Keratinocyte (primary cell): ENCODE data around the gene EPAS1. TPM values are rescaled to one million over a fixed set of nuclear protein-coding genes. Genes with fewer than 3 reads are reported as not detected.

Experiments
- DNase-seq: peaks from one replicate; pipeline ENCODE4 v3.0.0-alpha.2; 2011; ENCODE audit warnings: low read depth, missing footprints, low spot score
- FAIRE-seq: peaks from 2 replicates; lab custom pipeline; 2011; peaks lifted over from hg19 to GRCh38; lab: Jason Lieb, UNC
- H2AFZ ChIP-seq: 2 replicates; pipeline ENCODE4 v1.6.0; 2012; ENCODE audit warnings: low read length, control low read depth, inconsistent platforms; ENCODE audit not compliant: control insufficient read depth
- H3K27ac ChIP-seq: 2 replicates; pipeline ENCODE4 v1.5.1; 2011; ENCODE audit warnings: low read length; ENCODE audit not compliant: control insufficient read depth, insufficient read depth
- H3K27me3 ChIP-seq: 3 replicates; pipeline ENCODE4 v1.6.0; 2011; ENCODE audit warnings: low read length; ENCODE audit not compliant: control insufficient read depth, insufficient read depth; ENCODE audit errors: extremely low read depth
- H3K36me3 ChIP-seq, 2 experiments: 2 replicates in 1 of 2; 3 replicates in 1 of 2; pipeline ENCODE4 v1.5.1; 2011; ENCODE audit warnings: low read length in 2 of 2, mild to moderate bottlenecking in 1 of 2; ENCODE audit not compliant: control insufficient read depth in 2 of 2, insufficient read depth in 2 of 2; ENCODE audit errors: extremely low read depth in 1 of 2
- H3K4me1 ChIP-seq: 3 replicates; pipeline ENCODE4 v1.5.1; 2011; ENCODE audit warnings: low read length; ENCODE audit not compliant: control insufficient read depth, insufficient read depth; ENCODE audit errors: extremely low read depth
- H3K4me2 ChIP-seq: 3 replicates; pipeline ENCODE4 v1.6.0; 2011; ENCODE audit warnings: low read depth, low read length; ENCODE audit not compliant: control insufficient read depth, insufficient read depth; ENCODE audit errors: extremely low read depth
- H3K4me3 ChIP-seq, 3 experiments: fragments of 200-600 bp in 1 of 3; sonication (generic) in 1 of 3; 2 replicates in 2 of 3; 3 replicates in 1 of 3; pipeline ENCODE4 v1.5.1; 2011 to 2016; ENCODE audit warnings: low read length in 3 of 3, mild to moderate bottlenecking in 3 of 3, control low read depth in 2 of 3, inconsistent platforms in 1 of 3, low read depth in 1 of 3, mixed read lengths in 1 of 3, mixed run types in 1 of 3, moderate library complexity in 1 of 3; ENCODE audit not compliant: control insufficient read depth in 2 of 3, insufficient read depth in 2 of 3; ENCODE audit errors: extremely low read depth in 1 of 3
- H3K79me2 ChIP-seq: 2 replicates; pipeline ENCODE4 v1.6.0; 2012; ENCODE audit warnings: low read length; ENCODE audit not compliant: control insufficient read depth, insufficient read depth
- H3K9ac ChIP-seq: 3 replicates; pipeline ENCODE4 v1.6.0; 2011; ENCODE audit warnings: low read length; ENCODE audit not compliant: control insufficient read depth, insufficient read depth; ENCODE audit errors: extremely low read depth
- H3K9me1 ChIP-seq: 3 replicates; pipeline ENCODE4 v1.6.0; 2011; ENCODE audit warnings: low read length; ENCODE audit not compliant: control insufficient read depth, insufficient read depth; ENCODE audit errors: extremely low read depth
- H3K9me3 ChIP-seq: 2 replicates; pipeline ENCODE4 v1.5.1; 2012; ENCODE audit warnings: low read depth, low read length; ENCODE audit not compliant: control insufficient read depth
- H4K20me1 ChIP-seq: 3 replicates; pipeline ENCODE4 v1.6.0; 2011; ENCODE audit warnings: low read length; ENCODE audit not compliant: control insufficient read depth, insufficient read depth; ENCODE audit errors: extremely low read depth
- CTCF ChIP-seq, 3 experiments: IDR thresholded peaks in 1 of 3; conservative IDR thresholded peaks in 1 of 3; optimal IDR thresholded peaks in 1 of 3; 2 replicates in 2 of 3; 3 replicates in 1 of 3; pipeline versions ENCODE3 to v1.5.1; 2011; ENCODE audit warnings: low read length in 3 of 3, mild to moderate bottlenecking in 3 of 3, moderate library complexity in 2 of 3, control low read depth in 1 of 3, inconsistent platforms in 1 of 3; ENCODE audit not compliant: insufficient read depth in 2 of 3; ENCODE audit errors: extremely low read depth in 1 of 3
- EZH2 ChIP-seq: IDR thresholded peaks from one replicate; pipeline ENCODE4 v1.6.1; 2012; ENCODE audit warnings: inconsistent platforms, mild to moderate bottlenecking, low read length, moderate library complexity
- dilution Hi-C: fragments of 300-500 bp; cut with MboI; formaldehyde crosslinking; loops from one replicate; pipeline ENCODE4 v1.7.0; 2020; ENCODE audit warnings: low sequenced_read_pairs; ENCODE audit not compliant: extremely low pct_ligation_motif_present
- polyA plus RNA-seq, 5 experiments: library from polyadenylated mRNA; depleted of rRNA in 3 of 5; stranded (reverse) in 3 of 5; stranded (forward) in 1 of 5; unstranded in 1 of 5; fragments of >200 nt; gene quantifications; 1 replicate in 1 of 5; 2 replicates in 3 of 5; 3 replicates in 1 of 5; pipeline versions ENCODE4 v1.2.1 to v1.2.3, GENCODE V29; 2011 to 2012; ENCODE audit warnings: missing spikeins in 2 of 5, low read depth in 1 of 5, low replicate concordance in 1 of 5

The EPAS1 gene
- polyA plus RNA-seq, 1 donor (not counting 4 experiments of a cell fraction or from before 2014, with no cell fraction given), result 96.7 TPM

- dilution Hi-C loops, result no loop called here
Observed at GRCh38 chr2:46276642-46277041, 20.6 kb upstream of the EPAS1 start.

GRCh38 chr2:46277431-46278190 lies 19.6 kb upstream of the EPAS1 start:
- Histone ChIP-seq H3K79me2 (no peaks in the 10 kb centered on the region), H3K4me2 (peak overlapping the region; percentile 22), H3K9me3 (no peaks in the 10 kb centered on the region), H3K36me3 (no peaks in the 10 kb centered on the region), H3K27me3 (no peaks in the 10 kb centered on the region), H3K4me1 (peaks cover 9% of the 10 kb centered on the region), H2AFZ (no peak overlapping the region), H4K20me1 (no peaks in the 10 kb centered on the region), H3K9ac (no peak overlapping the region), H3K9me1 (no peaks in the 10 kb centered on the region), H3K4me3 (no peak overlapping the region), H3K27ac (no peak overlapping the region)
- DNase-seq (no peak), FAIRE-seq (peak; percentile 75)
- no peak for TF ChIP-seq EZH2
- no peak for TF ChIP-seq CTCF (optimal IDR thresholded peaks at IDR 0.05 in 1 of 3, IDR thresholded peaks at IDR 0.05 in 1 of 3, conservative IDR thresholded peaks at IDR 0.05 in 1 of 3; ENCODE audit: extremely low read depth in 1 of 3, insufficient read depth in 2 of 3, low read length in 3 of 3)
- dilution Hi-C loops, result no loop called here

More at GRCh38 chr2:46276642-46277041, 20.6 kb upstream of the EPAS1 start:
- no peak overlapping the region for H3K4me2 ChIP-seq
- DNase-seq, result no peak
- H3K27me3 ChIP-seq, result no peaks in the 10 kb centered on the region
- no peaks in the 10 kb centered on the region for H4K20me1 ChIP-seq
- no peaks in the 10 kb centered on the region for H3K9me3 ChIP-seq
- H3K9ac ChIP-seq, result no peak overlapping the region
- TF ChIP-seq EZH2 (no peak), CTCF (optimal IDR thresholded peaks at IDR 0.05 in 1 of 3, IDR thresholded peaks at IDR 0.05 in 1 of 3, conservative IDR thresholded peaks at IDR 0.05 in 1 of 3; ENCODE audit: extremely low read depth in 1 of 3, insufficient read depth in 2 of 3, low read length in 3 of 3) (peak; percentile 1 to 26 (median 20))
- FAIRE-seq, result no peak
- H2AFZ ChIP-seq, result no peak overlapping the region
- no peaks in the 10 kb centered on the region for H3K79me2 ChIP-seq
- no peaks in the 10 kb centered on the region for H3K9me1 ChIP-seq
- H3K4me3 ChIP-seq, result no peak overlapping the region
- H3K27ac ChIP-seq, result no peak overlapping the region
- H3K4me1 ChIP-seq, result peaks cover 9% of the 10 kb centered on the region
- H3K36me3 ChIP-seq, result no peaks in the 10 kb centered on the region
